Thoracic aorta (tissue), 2 donors: ENCODE data around the gene ZMYND8. TPM values are rescaled to one million over a fixed set of nuclear protein-coding genes. Genes with fewer than 3 reads are reported as not detected.

ENCODE experiments used
- ATAC-seq: fragments of 150-250 bp; one replicate; pipeline ENCODE4 v1.8.0; 2017; ENCODE audit warnings: low read depth; ENCODE audit not compliant: insufficient number of reproducible peaks, low FRiP score
- DNase-seq: peaks from one replicate; pipeline ENCODE4 v3.0.0-alpha.2; 2020; ENCODE audit warnings: low spot score
- H3K27ac ChIP-seq, 2 donors: fragments of 200-600 bp; sonication (generic); 1 replicate in 1 of 2; 2 replicates in 1 of 2; pipeline ENCODE4 v1.5.1; 2016; ENCODE audit warnings: mild to moderate bottlenecking in 2 of 2, moderate library complexity in 2 of 2
- H3K27me3 ChIP-seq: fragments of 200-600 bp; sonication (generic); replicated peaks from 2 replicates; pipeline ENCODE4 v1.6.0; 2016; ENCODE audit warnings: mild to moderate bottlenecking; ENCODE audit not compliant: insufficient read depth
- H3K36me3 ChIP-seq: fragments of 200-600 bp; sonication (generic); one replicate; pipeline ENCODE4 v1.5.1; 2016
- H3K4me1 ChIP-seq, 2 donors: fragments of 200-600 bp; sonication (generic); 1 replicate in 1 of 2; 2 replicates in 1 of 2; pipeline versions ENCODE4 v1.5.1 to v1.6.0; 2016; ENCODE audit warnings: low read depth in 2 of 2, mild to moderate bottlenecking in 1 of 2; ENCODE audit not compliant: control insufficient read depth in 1 of 2
- H3K4me3 ChIP-seq: fragments of 200-600 bp; sonication (generic); 2 replicates; pipeline ENCODE4 v1.5.1; 2016; ENCODE audit warnings: mild to moderate bottlenecking
- H3K9me3 ChIP-seq: fragments of 200-600 bp; sonication (generic); 2 replicates; pipeline ENCODE4 v1.5.1; 2016
- CTCF ChIP-seq: fragments of 200-600 bp; sonication (generic); IDR thresholded peaks from one replicate; pipeline ENCODE4 v1.5.1; 2019; ENCODE audit warnings: antibody characterized with exemption
- total RNA-seq, 2 donors: library from RNA; depleted of rRNA; stranded (reverse); fragments of >200 nt; gene quantifications; one replicate each; pipeline versions ENCODE4 v1.1.0 to v1.2.3, GENCODE V29; 2016

ZMYND8 gene
- total RNA-seq, 2 donors from 2014 or later: 17.9 to 27.2 TPM

- H3K4me1 ChIP-seq: peaks cover 23 to 61% of the 10 kb centered on the region in 2 donors
These were observed 19.1 kb downstream of the ZMYND8 start for GRCh38 chr20:47337413-47337812.

GRCh38 chr20:47336129-47336754 lies 20.3 kb downstream of the ZMYND8 start:
- H3K4me1 ChIP-seq: peaks cover 33 to 72% of the 10 kb centered on the region in 2 donors
- DNase-seq (no peak), ATAC-seq (no peak)
- H3K4me3 ChIP-seq: no peak overlapping the region
- no peaks in the 10 kb centered on the region for H3K9me3 ChIP-seq
- H3K27ac ChIP-seq: peak overlapping the region; percentile 78 to 88
- H3K27me3 ChIP-seq: no peaks in the 10 kb centered on the region
- no peaks in the 10 kb centered on the region for H3K36me3 ChIP-seq
- TF ChIP-seq CTCF: no peak

More at GRCh38 chr20:47337413-47337812, 19.1 kb downstream of the ZMYND8 start:
- H3K9me3 ChIP-seq: no peaks in the 10 kb centered on the region
- TF ChIP-seq CTCF: no peak
- no peaks in the 10 kb centered on the region for H3K36me3 ChIP-seq
- no peak overlapping the region for H3K27ac ChIP-seq
- no peak for DNase-seq
- no peak for ATAC-seq
- no peaks in the 10 kb centered on the region for H3K27me3 ChIP-seq
- no peak overlapping the region for H3K4me3 ChIP-seq

- DNase-seq (no peak), ATAC-seq (no peak)
- peak overlapping the region; percentile 78 to 88 for H3K27ac ChIP-seq
- no peak for TF ChIP-seq CTCF
- no peaks in the 10 kb centered on the region for H3K36me3 ChIP-seq
- no peaks in the 10 kb centered on the region for H3K9me3 ChIP-seq
- H3K27me3 ChIP-seq: no peaks in the 10 kb centered on the region
- H3K4me3 ChIP-seq: no peak overlapping the region
- H3K4me1 ChIP-seq: peaks cover 33 to 80% of the 10 kb centered on the region in 2 donors
These were observed 21.0 kb downstream of the ZMYND8 start for GRCh38 chr20:47335251-47336128.

GRCh38 chr20:47334022-47334551 lies 22.4 kb downstream of the ZMYND8 start:
- no peak for TF ChIP-seq CTCF
- Histone ChIP-seq H3K36me3 (no peaks in the 10 kb centered on the region), H3K4me1 (peaks cover 36 to 91% of the 10 kb centered on the region in 2 donors), H3K9me3 (no peaks in the 10 kb centered on the region), H3K27me3 (no peaks in the 10 kb centered on the region), H3K4me3 (peak overlapping the region; percentile 44), H3K27ac (peak overlapping the region; percentile 78 to 88)
- ATAC-seq: peak; percentile 59
- DNase-seq: no peak
